Right lobe of liver (tissue), 6 donors: Measurements from ENCODE around the gene DSCAML1. TPM values are rescaled to one million over a fixed set of nuclear protein-coding genes. Genes with fewer than 3 reads are reported as not detected.

Experiments used
- ATAC-seq, 4 donors: fragments of 200-7000 bp; cut with Tn5 transposase; one replicate each; pipeline ENCODE4 v1.9.1; 2020; ENCODE audit warnings: mild to moderate bottlenecking in 4 of 4, moderate library complexity in 4 of 4
- DNase-seq, 3 donors: peaks; one replicate each; pipeline ENCODE4 v3.0.0-alpha.2; 2020
- H3K27ac ChIP-seq, 3 donors: fragments of 200-600 bp; one replicate each; pipeline ENCODE4 v1.8.0; 2022
- H3K27me3 ChIP-seq, 2 donors: fragments of 200-600 bp; one replicate each; pipeline ENCODE4 v1.8.0; 2022
- H3K36me3 ChIP-seq, 4 donors: fragments of 200-600 bp; sonication (generic) in 1 of 4; one replicate each; pipeline versions ENCODE4 v1.5.1 to v1.8.0; 2017 to 2022; ENCODE audit warnings: control low read depth in 1 of 4
- H3K4me1 ChIP-seq, 4 donors: fragments of 200-600 bp; sonication (generic) in 1 of 4; one replicate each; pipeline versions ENCODE4 v1.5.1 to v1.8.0; 2017 to 2022; ENCODE audit warnings: control low read depth in 1 of 4
- H3K4me3 ChIP-seq, 3 donors: fragments of 200-600 bp; one replicate each; pipeline ENCODE4 v1.8.0; 2022
- H3K9me3 ChIP-seq, 4 donors: fragments of 200-600 bp; sonication (generic) in 1 of 4; one replicate each; pipeline versions ENCODE4 v1.5.1 to v1.8.0; 2017 to 2022; ENCODE audit warnings: control low read depth in 1 of 4
- POLR2A ChIP-seq: fragments of 450-650 bp; IDR thresholded peaks from one replicate; pipeline ENCODE4 v1.6.1; 2017; ENCODE audit warnings: antibody characterized with exemption, mild to moderate bottlenecking
- WGBS: methylation state at CpG from one replicate; pipeline ENCODE4 v1.1.6; 2018; ENCODE audit warnings: low coverage, low lambda C conversion rate; ENCODE audit not compliant: insufficient coverage; ENCODE audit errors: missing lambda C conversion rate; 5-methylcytosine and 5-hydroxymethylcytosine counted together
- intact Hi-C, 2 donors: fragments of 100-400 bp; cut with DNase I; formaldehyde crosslinking; loops; one replicate each; pipeline versions ENCODE4 v1.11.2 to v1.14.1; 2022
- total RNA-seq, 6 experiments: library from RNA; depleted of rRNA in 2 of 6; stranded (reverse); fragments of >200 nt in 2 of 6; fragmentation: NEBNext Ultra II Directional in 3 of 6; extraction: Animal tissue kit (Norgen Biotek cat#: 25700) in 3 of 6; gene quantifications; one replicate each; pipeline versions ENCODE4 v1.1.0 to v1.2.4, GENCODE V29; 2016 to 2023
- TF ChIP-seq, protein P1 (sequence below), 4 donors: fragments of 200-600 bp in 3 of 4; fragments of 450-650 bp in 1 of 4; IDR thresholded peaks; one replicate each; pipeline versions ENCODE4 v1.5.1 to v1.8.0; 2016 to 2022; ENCODE audit warnings: antibody characterized with exemption in 4 of 4, mild to moderate bottlenecking in 2 of 4
- donor health status: DM: no; HTN: yes; CAD: no.
- donor health status: DM: no; HTN: no; CAD: no.
- donor health status: DM: no; HTN: no; CAD: no.
- donor health status: DM: no; HTN: yes; CAD: no.
- donor health status: DM: no; HTN: yes; CAD: no.

DSCAML1 gene
- total RNA-seq, 6 experiments from 2014 or later = 0.06 to 0.92 (median 0.22) TPM; not detected in 1

DNA sequence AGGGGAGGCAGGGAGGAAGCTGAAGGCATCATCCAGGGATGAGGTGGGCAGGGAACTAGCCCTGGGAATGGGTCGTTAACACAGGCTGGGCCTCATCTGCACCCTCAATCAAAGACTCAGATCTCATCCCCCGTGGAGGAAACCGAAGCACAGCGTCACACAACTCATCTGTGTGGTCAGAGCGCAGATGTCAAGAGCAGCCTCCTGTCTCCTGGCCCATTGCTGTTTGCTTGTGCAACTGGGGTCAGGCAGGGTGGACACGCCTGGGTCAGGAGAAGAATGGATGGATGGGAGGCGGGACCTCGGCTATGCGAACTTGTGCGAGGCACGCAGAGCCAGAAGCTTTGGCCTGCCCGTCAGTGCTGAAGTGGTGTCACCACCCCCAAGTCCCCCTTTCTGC is 251.3 kb downstream of the DSCAML1 start:
- Histone ChIP-seq H3K27ac (no peak overlapping the region), H3K9me3 (no peaks in the 10 kb centered on the region), H3K4me3 (no peak overlapping the region), H3K27me3 (no peaks in the 10 kb centered on the region), H3K4me1 (no peaks in the 10 kb centered on the region), H3K36me3 (no peaks in the 10 kb centered on the region)
- 80% methylated on average over 3 of the region's 12 CpGs for WGBS
- DNase-seq (peak in 1 of 3 donors; percentile 37), ATAC-seq (no peak)
- no peak for TF ChIP-seq POLR2A
- TF ChIP-seq, protein P1, sequence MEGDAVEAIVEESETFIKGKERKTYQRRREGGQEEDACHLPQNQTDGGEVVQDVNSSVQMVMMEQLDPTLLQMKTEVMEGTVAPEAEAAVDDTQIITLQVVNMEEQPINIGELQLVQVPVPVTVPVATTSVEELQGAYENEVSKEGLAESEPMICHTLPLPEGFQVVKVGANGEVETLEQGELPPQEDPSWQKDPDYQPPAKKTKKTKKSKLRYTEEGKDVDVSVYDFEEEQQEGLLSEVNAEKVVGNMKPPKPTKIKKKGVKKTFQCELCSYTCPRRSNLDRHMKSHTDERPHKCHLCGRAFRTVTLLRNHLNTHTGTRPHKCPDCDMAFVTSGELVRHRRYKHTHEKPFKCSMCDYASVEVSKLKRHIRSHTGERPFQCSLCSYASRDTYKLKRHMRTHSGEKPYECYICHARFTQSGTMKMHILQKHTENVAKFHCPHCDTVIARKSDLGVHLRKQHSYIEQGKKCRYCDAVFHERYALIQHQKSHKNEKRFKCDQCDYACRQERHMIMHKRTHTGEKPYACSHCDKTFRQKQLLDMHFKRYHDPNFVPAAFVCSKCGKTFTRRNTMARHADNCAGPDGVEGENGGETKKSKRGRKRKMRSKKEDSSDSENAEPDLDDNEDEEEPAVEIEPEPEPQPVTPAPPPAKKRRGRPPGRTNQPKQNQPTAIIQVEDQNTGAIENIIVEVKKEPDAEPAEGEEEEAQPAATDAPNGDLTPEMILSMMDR (IDR thresholded peaks at IDR 0.05) = no peak
- intact Hi-C loops = no loop called here

DNA sequence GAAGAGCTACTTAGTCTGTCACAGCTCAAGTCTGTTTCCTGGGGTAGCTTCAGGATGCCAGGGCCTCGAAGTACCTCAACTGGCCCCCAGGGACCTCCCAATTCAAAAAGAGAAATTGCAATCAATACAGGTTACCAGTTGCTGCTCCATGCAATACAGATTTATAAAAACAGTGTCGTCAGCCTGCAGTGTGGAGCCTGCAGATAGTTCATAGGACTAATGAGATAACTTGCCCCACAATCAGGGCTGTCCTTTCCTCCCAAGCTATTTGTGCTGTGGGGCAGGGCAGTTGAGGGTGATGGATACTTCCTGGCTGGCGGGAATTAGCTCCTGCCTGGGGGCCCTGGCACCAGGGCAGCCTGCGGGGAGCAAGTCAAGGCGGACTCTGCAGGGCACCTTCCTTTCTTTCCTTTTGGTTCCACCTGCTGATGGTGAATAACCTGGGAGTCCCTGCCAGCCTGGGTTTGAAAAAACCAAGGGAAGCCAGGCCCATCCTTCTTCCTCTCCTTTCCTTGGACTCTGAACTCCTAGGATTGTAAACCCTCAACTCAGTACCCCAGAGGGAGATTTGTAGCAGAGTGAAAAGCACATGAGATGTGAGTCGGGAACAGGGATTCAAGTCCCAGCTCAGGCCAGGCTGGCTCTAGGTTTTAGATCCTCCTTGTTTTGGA is 252.8 kb downstream of the DSCAML1 start:
- intact Hi-C loops = no loop called here
- WGBS = 70% methylated on average over 2 of the region's 6 CpGs
- ATAC-seq = no peak
- no peaks in the 10 kb centered on the region for H3K27me3 ChIP-seq
- DNase-seq = peak in 1 of 3 donors; percentile 13
- H3K4me1 ChIP-seq = no peaks in the 10 kb centered on the region
- TF ChIP-seq, protein P1 (IDR thresholded peaks at IDR 0.05) = no peak
- no peak for TF ChIP-seq POLR2A
- no peaks in the 10 kb centered on the region for H3K36me3 ChIP-seq
- H3K27ac ChIP-seq = no peak overlapping the region
- H3K4me3 ChIP-seq = no peak overlapping the region
- H3K9me3 ChIP-seq = no peaks in the 10 kb centered on the region

DNA sequence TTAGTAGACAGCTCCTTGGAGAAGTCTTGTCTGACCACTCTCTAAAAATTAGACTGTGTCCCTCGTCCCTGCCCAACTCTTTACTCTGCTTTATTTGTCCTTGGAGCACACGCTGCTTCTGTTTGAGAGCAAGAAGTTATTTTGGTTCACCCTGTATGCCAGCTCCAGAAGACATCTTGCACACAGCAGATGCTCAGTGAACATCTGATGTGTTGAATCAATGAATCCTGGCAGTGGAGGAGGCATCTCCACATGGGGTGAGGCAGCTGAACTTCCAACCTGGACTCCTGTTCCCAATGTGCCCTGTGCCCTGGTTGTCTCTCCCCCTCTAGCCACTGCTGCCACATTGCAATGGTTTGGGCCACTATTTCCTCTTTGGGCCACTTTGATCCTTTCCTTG is 255.8 kb downstream of the DSCAML1 start:
- intact Hi-C loops = no loop called here
- 54% methylated on average over 2 of the region's 2 CpGs for WGBS
- Histone ChIP-seq H3K27ac (no peak overlapping the region), H3K36me3 (no peaks in the 10 kb centered on the region), H3K4me1 (no peaks in the 10 kb centered on the region), H3K4me3 (no peak overlapping the region), H3K27me3 (no peaks in the 10 kb centered on the region), H3K9me3 (no peaks in the 10 kb centered on the region)
- no peak for TF ChIP-seq POLR2A
- TF ChIP-seq, protein P1 (IDR thresholded peaks at IDR 0.05) = no peak
- ATAC-seq (no peak), DNase-seq (no peak)

DNA sequence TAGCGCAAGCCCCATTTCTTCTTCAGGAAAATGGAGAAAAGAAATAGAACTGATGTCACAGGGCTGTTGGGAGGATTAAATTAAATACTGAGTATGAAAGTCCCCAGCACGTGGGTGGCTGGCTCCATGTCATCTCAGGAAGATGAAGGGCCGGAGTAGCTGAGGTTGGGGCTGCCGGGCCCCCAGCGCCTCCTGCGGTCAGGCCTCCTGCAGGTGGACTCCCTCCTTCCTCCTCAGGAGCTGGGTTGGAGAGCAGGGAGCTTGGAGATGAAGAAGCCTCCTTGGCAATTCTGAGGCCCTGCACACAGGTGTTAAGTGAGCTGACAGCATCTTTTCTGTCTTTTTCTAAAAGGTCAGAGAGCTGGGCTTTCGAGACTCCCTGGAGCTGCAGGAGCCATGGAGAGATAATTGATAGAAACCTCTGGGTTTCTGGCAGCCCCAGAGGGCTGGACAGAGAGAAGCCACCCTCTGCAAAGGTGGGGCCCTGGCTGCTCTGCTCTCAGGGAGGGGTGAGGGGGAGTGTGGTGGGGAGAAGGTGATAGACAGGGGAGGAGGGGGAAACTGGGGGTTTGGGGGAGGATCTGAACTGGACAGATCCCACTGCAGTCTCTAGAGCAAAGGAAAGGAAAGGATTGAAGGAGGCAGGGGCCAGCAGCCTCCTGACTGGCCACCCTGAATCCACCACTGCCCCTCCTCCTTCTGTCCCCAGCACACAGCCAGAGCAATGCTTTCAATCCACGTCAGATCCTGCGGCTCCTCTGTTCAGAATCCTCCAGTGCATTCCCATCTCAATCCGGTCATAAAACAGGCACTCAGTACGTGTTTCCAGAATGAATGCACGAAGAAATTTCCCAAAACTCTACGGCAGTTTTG is 258.5 kb downstream of the DSCAML1 start:
- 67% methylated on average over 9 of the region's 13 CpGs for WGBS
- Histone ChIP-seq H3K4me1 (no peaks in the 10 kb centered on the region), H3K36me3 (no peaks in the 10 kb centered on the region), H3K27ac (no peak overlapping the region), H3K27me3 (no peaks in the 10 kb centered on the region), H3K4me3 (no peak overlapping the region), H3K9me3 (no peaks in the 10 kb centered on the region)
- no peak for TF ChIP-seq POLR2A
- TF ChIP-seq, protein P1 (IDR thresholded peaks at IDR 0.05) = no peak
- no peak for DNase-seq
- ATAC-seq = no peak
- intact Hi-C loops = no loop called here
